NCI-H460 (cell line): ENCODE data around the gene ZNF486. TPM values are rescaled to one million over a fixed set of nuclear protein-coding genes. Genes with fewer than 3 reads are reported as not detected.
"Not testable (repeated sequence)": the region's sequence is repeated elsewhere in the genome, so short reads cannot be mapped to it uniquely, and the experiment has no call there.

Experiments used
- DNase-seq: peaks from one replicate; pipeline ENCODE4 v3.0.0-alpha.2; 2016; ENCODE audit warnings: low read depth; ENCODE audit errors: extremely low read depth
- small RNA-seq, 2 experiments: library from RNA; depleted of rRNA; stranded (forward); fragments of <200 nt; gene quantifications; one replicate each; pipeline ENCODE3, GENCODE V24; 2014
- total RNA-seq: library from RNA; depleted of rRNA; stranded (reverse); fragments of >200 nt; shearing (Covaris generic); gene quantifications from 2 replicates; pipeline ENCODE4 v1.2.3, GENCODE V29; 2014; rRNA removed

ZNF486 gene
- total RNA-seq, 1 experiment from 2014 or later: not detected

GRCh38 chr19:20221605-20222004 lies 54.6 kb downstream of the ZNF486 start:
- DNase-seq: not testable (repeated sequence)

DNA sequence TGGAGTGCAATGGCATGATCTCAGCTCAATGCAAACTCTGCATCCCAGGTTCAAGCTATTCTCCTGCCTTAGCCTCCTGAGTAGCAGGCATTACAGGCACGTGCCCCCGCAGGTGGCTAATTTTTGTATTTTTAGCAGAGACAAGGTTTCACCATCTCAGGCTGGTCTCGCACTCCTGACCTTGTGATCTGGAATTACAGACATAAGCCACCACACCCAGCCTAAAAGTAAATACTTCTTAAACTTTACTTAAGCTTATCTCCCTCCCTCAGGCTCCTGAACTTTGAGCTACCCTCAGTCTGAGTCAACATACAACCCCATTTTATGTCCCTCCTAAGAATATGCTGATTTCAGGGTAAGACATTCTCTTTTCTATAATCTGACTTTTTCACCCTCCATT lies 66.1 kb downstream of the ZNF486 start:
- no peak for DNase-seq

DNA sequence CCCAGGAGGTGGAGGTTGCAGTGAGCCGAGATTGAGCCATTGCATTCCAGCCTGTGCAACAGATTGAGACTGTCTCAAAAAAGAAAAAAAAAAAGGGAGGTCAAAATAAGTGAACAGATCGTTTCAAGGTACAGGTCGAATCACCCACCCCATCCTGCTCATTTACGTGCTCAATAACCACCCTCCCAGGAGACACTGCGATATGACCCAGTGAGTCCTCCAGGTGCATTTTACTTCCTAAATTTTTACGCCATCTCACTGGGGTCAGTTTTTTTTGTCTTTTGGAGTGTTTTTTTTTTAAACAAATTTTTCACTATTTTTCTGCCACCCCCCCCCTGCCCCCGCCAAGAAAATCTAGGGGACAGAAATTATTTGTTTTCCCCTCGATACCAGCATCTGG lies 68.1 kb downstream of the ZNF486 start:
- no peak for DNase-seq

GRCh38 chr19:20237773-20238623 lies 71.0 kb downstream of the ZNF486 start:
- no peak for DNase-seq

GRCh38 chr19:20243629-20244028 lies 76.6 kb downstream of the ZNF486 start:
- DNase-seq: no peak

GRCh38 chr19:20244356-20244755 lies 77.3 kb downstream of the ZNF486 start:
- DNase-seq: no peak

DNA sequence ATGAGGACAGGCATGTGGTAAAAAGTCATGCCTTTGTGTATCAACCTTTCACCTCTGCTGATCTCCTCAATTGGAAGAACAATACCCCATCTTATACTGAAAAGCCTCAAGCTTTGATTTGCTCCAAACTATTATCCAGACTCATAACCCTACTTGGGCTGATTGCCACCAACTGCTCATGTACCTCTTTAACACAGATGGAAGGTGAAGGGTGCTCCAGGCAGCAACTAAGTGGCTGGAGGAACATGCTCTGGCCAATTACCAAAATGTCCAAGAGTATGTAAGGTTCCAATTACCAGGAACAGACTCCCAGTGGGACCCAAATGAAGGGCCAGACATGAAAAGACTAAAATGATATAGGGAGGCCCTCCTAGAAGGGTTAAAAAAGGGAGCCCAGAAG lies 78.3 kb downstream of the ZNF486 start:
- DNase-seq: no peak

- DNase-seq: no peak
These were observed 80.1 kb downstream of the ZNF486 start for GRCh38 chr19:20247016-20247683.

DNA sequence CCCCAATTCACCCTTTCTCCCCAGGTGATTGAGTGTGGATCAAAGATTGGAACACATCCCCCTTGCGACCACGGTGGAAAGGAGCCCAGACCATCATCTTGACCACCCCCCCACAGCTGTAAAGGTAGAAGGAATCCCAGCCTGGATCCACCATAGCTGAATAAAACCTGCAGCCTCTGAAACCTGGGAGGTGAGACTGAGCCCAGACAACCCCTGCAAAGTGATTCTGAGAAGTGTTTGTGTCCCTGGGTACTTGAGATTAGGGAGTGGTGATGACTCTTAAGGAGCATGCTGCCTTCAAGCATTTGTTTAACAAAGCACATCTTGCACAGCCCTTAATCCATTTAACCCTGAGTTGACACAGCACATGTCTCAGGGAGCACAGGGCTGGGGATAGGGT lies 81.2 kb downstream of the ZNF486 start:
- not testable (repeated sequence) for DNase-seq

Small RNA genes lying within 50 kb of the gene (small RNA-seq; reads per million reads assigned to genes)
- gene AC011447.4: 0 reads per million in 2 experiments

Other genes with a start within 250 kb of the ZNF486 start
- gene ZNF682, start 127.7 kb upstream of the ZNF486 start, total RNA-seq: not detected in 2 replicates
- gene ZNF90, start 89.2 kb upstream of the ZNF486 start, total RNA-seq: not detected in 2 replicates